ENCODE data around the gene ZMYND19.

Gene ZMYND19

GRCh38 chr9:137593176-137593575, 2.9 kb upstream of the ZMYND19 start:
- in situ Hi-C loops (cut with HindIII; ENCODE audit: low pct_unique_long_range_greater_than_20kb, low sequenced_read_pairs) = no loop called here

GRCh38 chr9:137592767-137593166, 2.5 kb upstream of the ZMYND19 start:
- in situ Hi-C loops (cut with HindIII; ENCODE audit: low pct_unique_long_range_greater_than_20kb, low sequenced_read_pairs) = no loop called here
- DNase-seq (ENCODE audit: low read depth in 1 of 2, low spot score in 1 of 2) = peak in 1 of 2 experiments; percentile 78
- TF ChIP-seq JUND (IDR thresholded peaks at IDR 0.05; ENCODE audit: low read depth) = no peak

More at GRCh38 chr9:137593176-137593575, 2.9 kb upstream of the ZMYND19 start:
- DNase-seq (ENCODE audit: low read depth in 1 of 2, low spot score in 1 of 2) = no peak
- no peak for TF ChIP-seq JUND (IDR thresholded peaks at IDR 0.05; ENCODE audit: low read depth)

- TF ChIP-seq JUND (IDR thresholded peaks at IDR 0.05; ENCODE audit: low read depth) = no peak
- DNase-seq (ENCODE audit: low read depth in 1 of 2, low spot score in 1 of 2) = no peak
- in situ Hi-C loops (cut with HindIII; ENCODE audit: low pct_unique_long_range_greater_than_20kb, low sequenced_read_pairs) = no loop called here
Observed at GRCh38 chr9:137590123-137590468, 216 bp downstream of the ZMYND19 start.

- in situ Hi-C loops (cut with HindIII; ENCODE audit: low pct_unique_long_range_greater_than_20kb, low sequenced_read_pairs) = no loop called here
- no peak for TF ChIP-seq JUND (IDR thresholded peaks at IDR 0.05; ENCODE audit: low read depth)
- no peak for DNase-seq (ENCODE audit: low read depth in 1 of 2, low spot score in 1 of 2)
Observed at GRCh38 chr9:137589441-137590122, 730 bp downstream of the ZMYND19 start.

GRCh38 chr9:137588891-137589290, 1.4 kb downstream of the ZMYND19 start:
- in situ Hi-C loops (cut with HindIII; ENCODE audit: low pct_unique_long_range_greater_than_20kb, low sequenced_read_pairs) = no loop called here
- no peak for DNase-seq (ENCODE audit: low read depth in 1 of 2, low spot score in 1 of 2)
- TF ChIP-seq JUND (IDR thresholded peaks at IDR 0.05; ENCODE audit: low read depth) = no peak

- no peak for TF ChIP-seq JUND (IDR thresholded peaks at IDR 0.05; ENCODE audit: low read depth)
- in situ Hi-C loops (cut with HindIII; ENCODE audit: low pct_unique_long_range_greater_than_20kb, low sequenced_read_pairs) = no loop called here
- no peak for DNase-seq (ENCODE audit: low read depth in 1 of 2, low spot score in 1 of 2)
Observed at GRCh38 chr9:137588311-137588710, 2.0 kb downstream of the ZMYND19 start.

GRCh38 chr9:137586854-137587253, 3.5 kb downstream of the ZMYND19 start:
- DNase-seq (ENCODE audit: low read depth in 1 of 2, low spot score in 1 of 2) = no peak
- TF ChIP-seq JUND (IDR thresholded peaks at IDR 0.05; ENCODE audit: low read depth) = no peak
- in situ Hi-C loops (cut with HindIII; ENCODE audit: low pct_unique_long_range_greater_than_20kb, low sequenced_read_pairs) = no loop called here

GRCh38 chr9:137583957-137584356, 6.4 kb downstream of the ZMYND19 start:
- in situ Hi-C loops (cut with HindIII; ENCODE audit: low pct_unique_long_range_greater_than_20kb, low sequenced_read_pairs) = no loop called here
- DNase-seq (ENCODE audit: low read depth in 1 of 2, low spot score in 1 of 2) = no peak
- TF ChIP-seq JUND (IDR thresholded peaks at IDR 0.05; ENCODE audit: low read depth) = no peak

GRCh38 chr9:137583347-137583746, 7.0 kb downstream of the ZMYND19 start:
- TF ChIP-seq JUND (IDR thresholded peaks at IDR 0.05; ENCODE audit: low read depth) = no peak
- no peak for DNase-seq (ENCODE audit: low read depth in 1 of 2, low spot score in 1 of 2)
- in situ Hi-C loops (cut with HindIII; ENCODE audit: low pct_unique_long_range_greater_than_20kb, low sequenced_read_pairs) = no loop called here

GRCh38 chr9:137582286-137582860, 7.9 kb downstream of the ZMYND19 start:
- in situ Hi-C loops (cut with HindIII; ENCODE audit: low pct_unique_long_range_greater_than_20kb, low sequenced_read_pairs) = no loop called here
- peak; percentile 40 to 69 for DNase-seq (ENCODE audit: low read depth in 1 of 2, low spot score in 1 of 2)
- TF ChIP-seq JUND (IDR thresholded peaks at IDR 0.05; ENCODE audit: low read depth) = no peak

GRCh38 chr9:137581361-137582285, 8.7 kb downstream of the ZMYND19 start:
- no peak for DNase-seq (ENCODE audit: low read depth in 1 of 2, low spot score in 1 of 2)
- no peak for TF ChIP-seq JUND (IDR thresholded peaks at IDR 0.05; ENCODE audit: low read depth)
- in situ Hi-C loops (cut with HindIII; ENCODE audit: low pct_unique_long_range_greater_than_20kb, low sequenced_read_pairs) = no loop called here

GRCh38 chr9:137580954-137581322, 9.4 kb downstream of the ZMYND19 start:
- no peak for DNase-seq (ENCODE audit: low read depth in 1 of 2, low spot score in 1 of 2)
- TF ChIP-seq JUND (IDR thresholded peaks at IDR 0.05; ENCODE audit: low read depth) = no peak
- in situ Hi-C loops (cut with HindIII; ENCODE audit: low pct_unique_long_range_greater_than_20kb, low sequenced_read_pairs) = no loop called here
